Gastrocnemius medialis (tissue), 4 donors: ENCODE measurements around the gene SGCE.

ENCODE experiments used
- CTCF ChIP-seq, 5 experiments: fragments of 450-650 bp in 3 of 5; fragments of 200-600 bp in 2 of 5; sonication (generic) in 2 of 5; IDR thresholded peaks in 4 of 5; conservative IDR thresholded peaks in 1 of 5; 1 replicate in 4 of 5; 2 replicates in 1 of 5; pipeline ENCODE4 v1.5.1; 2016 to 2019; ENCODE audit warnings: antibody characterized with exemption in 5 of 5, mild to moderate bottlenecking in 3 of 5, moderate library complexity in 3 of 5
- POLR2A ChIP-seq, 2 donors: fragments of 450-650 bp; IDR thresholded peaks; one replicate each; pipeline ENCODE4 v1.6.1; 2017; ENCODE audit warnings: antibody characterized with exemption in 2 of 2, mild to moderate bottlenecking in 2 of 2, moderate library complexity in 2 of 2

- TF ChIP-seq POLR2A (IDR thresholded peaks at IDR 0.05) (no peak), CTCF (IDR thresholded peaks at IDR 0.05 in 4 of 5, conservative IDR thresholded peaks at IDR 0.05 in 1 of 5) (no peak)
Observed at GRCh38 chr7:94649450-94649849, 6.5 kb downstream of the SGCE start.
